Measurements from ENCODE around the gene WDCP.
"Not testable (repeated sequence)": the region's sequence is repeated elsewhere in the genome, so short reads cannot be mapped to it uniquely, and the experiment has no call there.

WDCP gene

GRCh38 chr2:24021122-24021998 is 25.8 kb downstream of the WDCP start:
- DNase-seq = no peak

- DNase-seq = no peak
Measured at GRCh38 chr2:24020244-24020643, 26.9 kb downstream of the WDCP start.

- DNase-seq = no peak
Measured at GRCh38 chr2:24019729-24020128, 27.5 kb downstream of the WDCP start.

- DNase-seq = no peak
Measured at GRCh38 chr2:24018241-24018640, 28.9 kb downstream of the WDCP start.

GRCh38 chr2:24017711-24018110 is 29.5 kb downstream of the WDCP start:
- no peak for DNase-seq

- no peak for DNase-seq
Measured at GRCh38 chr2:24016853-24017703, 30.1 kb downstream of the WDCP start.

GRCh38 chr2:24016376-24016761 is 30.8 kb downstream of the WDCP start:
- DNase-seq = no peak

- DNase-seq = no peak
Measured at GRCh38 chr2:24015562-24016375, 31.4 kb downstream of the WDCP start.

- not testable (repeated sequence) for DNase-seq
Measured at GRCh38 chr2:24014902-24015301, 32.3 kb downstream of the WDCP start.

- no peak for DNase-seq
Measured at GRCh38 chr2:24012521-24013188, 34.5 kb downstream of the WDCP start.

- no peak for DNase-seq
Measured at GRCh38 chr2:24011250-24012104, 35.7 kb downstream of the WDCP start.

GRCh38 chr2:24010477-24011249 is 36.5 kb downstream of the WDCP start:
- no peak for DNase-seq

GRCh38 chr2:24009680-24010476 is 37.3 kb downstream of the WDCP start, which contains the start of gene MFSD2B:
Gene MFSD2B, plus strand, starts transcription at chr2:24010085. Its CDS starts 12 bp downstream, at chr2:24010097.
- DNase-seq = no peak

GRCh38 chr2:24009367-24009679 is 37.9 kb downstream of the WDCP start:
- no peak for DNase-seq

- no peak for DNase-seq
Measured at GRCh38 chr2:24008672-24009366, 38.4 kb downstream of the WDCP start.

- DNase-seq = no peak
Measured at GRCh38 chr2:24007693-24008092, 39.5 kb downstream of the WDCP start.

GRCh38 chr2:23994567-23994966 is 52.6 kb downstream of the WDCP start:
- no peak for DNase-seq

- no peak for DNase-seq
Measured at GRCh38 chr2:23993736-23994269, 53.4 kb downstream of the WDCP start.

GRCh38 chr2:23992931-23993330 is 54.3 kb downstream of the WDCP start:
- no peak for DNase-seq

Data from activated CD4-positive, CD25-positive, alpha-beta regulatory T cell treated with anti-CD3 and anti-CD28 coated beads, Interleukin-2, amount 50 U/mL, for 72 hours (primary cell).